CD4-positive, alpha-beta T cell (primary cell): ENCODE measurements around the gene FKBP2. TPM values are rescaled to one million over a fixed set of nuclear protein-coding genes. Genes with fewer than 3 reads are reported as not detected.

Source experiments
- ATAC-seq: fragments of 200-7000 bp; cut with Tn5 transposase; one replicate; pipeline ENCODE4 v1.10.0; 2022; ENCODE audit warnings: mild to moderate bottlenecking; ENCODE audit not compliant: poor library complexity
- CTCF ChIA-PET: fragments of 350-600 bp; sonication (Branson Sonifier 250); formaldehyde crosslinking; loops from one replicate; lab custom pipeline; 2021; ENCODE audit warnings: antibody characterized with exemption, inconsistent platforms; lab: Charles Lee
- POLR2A ChIA-PET: fragments of 350-600 bp; sonication (Branson Sonifier 250); formaldehyde crosslinking; loops from one replicate; lab custom pipeline; 2021; ENCODE audit warnings: antibody characterized with exemption, inconsistent platforms; lab: Charles Lee
- DNase-seq, 14 experiments: peaks; one replicate each; pipeline ENCODE4 v3.0.0-alpha.2; 2013 to 2020; ENCODE audit warnings: mixed read lengths in 2 of 14
- H3K27ac ChIP-seq, 2 donors: one replicate each; pipeline versions ENCODE4 v1.5.1 to v1.7.0; 2013; ENCODE audit warnings: low read length in 2 of 2, low read depth in 1 of 2, mild to moderate bottlenecking in 1 of 2
- H3K27me3 ChIP-seq, 2 experiments: 1 replicate in 1 of 2; 2 replicates in 1 of 2; pipeline versions ENCODE4 v1.6.1 to v1.7.0; 2013; ENCODE audit warnings: low read length in 2 of 2, control low read depth in 1 of 2, mild to moderate bottlenecking in 1 of 2, moderate library complexity in 1 of 2; ENCODE audit not compliant: insufficient read depth in 2 of 2, control insufficient read depth in 1 of 2
- H3K36me3 ChIP-seq: one replicate; pipeline ENCODE4 v1.6.1; 2013; ENCODE audit warnings: low read length, control low read depth; ENCODE audit not compliant: insufficient read depth
- H3K4me1 ChIP-seq: one replicate; pipeline ENCODE4 v1.6.1; 2013; ENCODE audit warnings: low read length, control low read depth; ENCODE audit not compliant: insufficient read depth
- H3K4me3 ChIP-seq: one replicate; pipeline ENCODE4 v1.5.1; 2013; ENCODE audit warnings: mild to moderate bottlenecking, low read length, moderate library complexity
- H3K9me3 ChIP-seq, 2 experiments: 1 replicate in 1 of 2; 2 replicates in 1 of 2; pipeline versions ENCODE4 v1.6.1 to v1.7.0; 2013; ENCODE audit warnings: low read length in 2 of 2, mild to moderate bottlenecking in 2 of 2, control low read depth in 1 of 2, moderate library complexity in 1 of 2; ENCODE audit not compliant: control insufficient read depth in 1 of 2, insufficient read depth in 1 of 2
- H3K27ac Mint-ChIP-seq: one replicate; pipeline ENCODE4 v1.8.0; 2020; ENCODE audit warnings: mixed read lengths
- H3K27me3 Mint-ChIP-seq: one replicate; pipeline ENCODE4 v1.8.0; 2021; ENCODE audit warnings: mixed read lengths
- H3K36me3 Mint-ChIP-seq: one replicate; pipeline ENCODE4 v1.8.0; 2021; ENCODE audit warnings: low read depth, mixed read lengths
- H3K4me1 Mint-ChIP-seq: one replicate; pipeline ENCODE4 v1.8.0; 2021; ENCODE audit warnings: low read depth, mixed read lengths
- H3K4me3 Mint-ChIP-seq: one replicate; pipeline ENCODE4 v1.8.0; 2020; ENCODE audit warnings: mild to moderate bottlenecking, mixed read lengths
- H3K9me3 Mint-ChIP-seq: one replicate; pipeline ENCODE4 v1.8.0; 2020; ENCODE audit warnings: mixed read lengths
- intact Hi-C, 2 experiments: fragments of 100-400 bp; cut with DNase I in 1 of 2; cut with micrococcal nuclease in 1 of 2; formaldehyde crosslinking; loops; one replicate each; pipeline versions ENCODE4 v1.15.1 to v1.9.0; 2023 to 2025; cut with DNase I, micrococcal nuclease
- total RNA-seq, 174 experiments: library from RNA in 2 of 174; stranded (reverse) in 2 of 174; gene quantifications; one replicate each; pipeline ENCODE4 v1.2.3 and lab custom pipeline; 2021 to 2026
- TF ChIP-seq, protein P1 (sequence below): fragments of 200-600 bp; IDR thresholded peaks from one replicate; pipeline ENCODE4 v1.8.0; 2022; ENCODE audit warnings: antibody characterized with exemption, mild to moderate bottlenecking

Gene FKBP2
- total RNA-seq, 2 experiments from 2014 or later: 11.2 to 14.6 TPM

- H3K4me3 Mint-ChIP-seq: no peak overlapping the region
- peaks cover 7% of the 10 kb centered on the region for H3K4me1 ChIP-seq
- DNase-seq: no peak
- H3K36me3 ChIP-seq: peaks cover 21% of the 10 kb centered on the region
- H3K27me3 ChIP-seq: no peaks in the 10 kb centered on the region
- TF ChIP-seq, protein P1, sequence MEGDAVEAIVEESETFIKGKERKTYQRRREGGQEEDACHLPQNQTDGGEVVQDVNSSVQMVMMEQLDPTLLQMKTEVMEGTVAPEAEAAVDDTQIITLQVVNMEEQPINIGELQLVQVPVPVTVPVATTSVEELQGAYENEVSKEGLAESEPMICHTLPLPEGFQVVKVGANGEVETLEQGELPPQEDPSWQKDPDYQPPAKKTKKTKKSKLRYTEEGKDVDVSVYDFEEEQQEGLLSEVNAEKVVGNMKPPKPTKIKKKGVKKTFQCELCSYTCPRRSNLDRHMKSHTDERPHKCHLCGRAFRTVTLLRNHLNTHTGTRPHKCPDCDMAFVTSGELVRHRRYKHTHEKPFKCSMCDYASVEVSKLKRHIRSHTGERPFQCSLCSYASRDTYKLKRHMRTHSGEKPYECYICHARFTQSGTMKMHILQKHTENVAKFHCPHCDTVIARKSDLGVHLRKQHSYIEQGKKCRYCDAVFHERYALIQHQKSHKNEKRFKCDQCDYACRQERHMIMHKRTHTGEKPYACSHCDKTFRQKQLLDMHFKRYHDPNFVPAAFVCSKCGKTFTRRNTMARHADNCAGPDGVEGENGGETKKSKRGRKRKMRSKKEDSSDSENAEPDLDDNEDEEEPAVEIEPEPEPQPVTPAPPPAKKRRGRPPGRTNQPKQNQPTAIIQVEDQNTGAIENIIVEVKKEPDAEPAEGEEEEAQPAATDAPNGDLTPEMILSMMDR: no peak
- intact Hi-C loops: no loop called here
- ATAC-seq: no peak
- POLR2A ChIA-PET: no interaction called here
- no peaks in the 10 kb centered on the region for H3K9me3 Mint-ChIP-seq
- no peaks in the 10 kb centered on the region for H3K4me1 Mint-ChIP-seq
- peaks cover 13% of the 10 kb centered on the region for H3K36me3 Mint-ChIP-seq
- no peaks in the 10 kb centered on the region for H3K27me3 Mint-ChIP-seq
- CTCF ChIA-PET: interaction anchor here (1.1 kb wide), 1 partner anchor 57 kb away, joined by 4 read pairs; no protein-coding TSS in a partner anchor
- H3K27ac Mint-ChIP-seq: no peak overlapping the region
- no peak overlapping the region for H3K4me3 ChIP-seq
- H3K27ac ChIP-seq: no peak overlapping the region
- H3K9me3 ChIP-seq: no peaks in the 10 kb centered on the region
Measured at GRCh38 chr11:64261556-64262080, 20.7 kb downstream of the FKBP2 start.

DNA sequence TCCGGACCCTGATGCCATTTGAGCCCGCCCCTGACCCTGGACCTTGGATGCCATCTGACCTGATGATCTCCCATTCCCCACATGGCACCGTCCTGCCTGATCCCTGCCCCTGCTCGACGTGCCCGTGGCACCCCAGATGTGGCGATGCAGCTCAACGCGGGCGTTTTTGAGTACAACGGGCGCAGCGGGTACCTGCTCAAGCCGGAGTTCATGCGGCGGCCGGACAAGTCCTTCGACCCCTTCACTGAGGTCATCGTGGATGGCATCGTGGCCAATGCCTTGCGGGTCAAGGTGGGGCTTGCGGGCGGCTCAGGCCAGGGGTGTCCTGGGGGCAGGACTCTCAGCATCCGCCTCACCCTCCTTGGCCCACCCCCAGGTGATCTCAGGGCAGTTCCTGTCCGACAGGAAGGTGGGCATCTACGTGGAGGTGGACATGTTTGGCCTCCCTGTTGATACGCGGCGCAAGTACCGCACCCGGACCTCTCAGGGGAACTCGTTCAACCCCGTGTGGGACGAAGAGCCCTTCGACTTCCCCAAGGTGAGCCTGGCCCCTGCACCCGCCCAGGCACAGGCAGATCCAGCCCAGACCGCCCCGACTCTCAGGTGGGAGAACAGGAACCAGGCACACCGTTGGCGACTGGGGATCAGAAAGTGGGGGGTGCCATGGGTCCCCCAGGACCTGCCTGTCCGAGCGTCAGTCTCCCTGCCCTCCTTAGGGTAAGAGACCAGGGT, 21.5 kb downstream of the FKBP2 start:
- intact Hi-C loops: no loop called here
- ATAC-seq: no peak
- H3K4me1 Mint-ChIP-seq: no peaks in the 10 kb centered on the region

DNA sequence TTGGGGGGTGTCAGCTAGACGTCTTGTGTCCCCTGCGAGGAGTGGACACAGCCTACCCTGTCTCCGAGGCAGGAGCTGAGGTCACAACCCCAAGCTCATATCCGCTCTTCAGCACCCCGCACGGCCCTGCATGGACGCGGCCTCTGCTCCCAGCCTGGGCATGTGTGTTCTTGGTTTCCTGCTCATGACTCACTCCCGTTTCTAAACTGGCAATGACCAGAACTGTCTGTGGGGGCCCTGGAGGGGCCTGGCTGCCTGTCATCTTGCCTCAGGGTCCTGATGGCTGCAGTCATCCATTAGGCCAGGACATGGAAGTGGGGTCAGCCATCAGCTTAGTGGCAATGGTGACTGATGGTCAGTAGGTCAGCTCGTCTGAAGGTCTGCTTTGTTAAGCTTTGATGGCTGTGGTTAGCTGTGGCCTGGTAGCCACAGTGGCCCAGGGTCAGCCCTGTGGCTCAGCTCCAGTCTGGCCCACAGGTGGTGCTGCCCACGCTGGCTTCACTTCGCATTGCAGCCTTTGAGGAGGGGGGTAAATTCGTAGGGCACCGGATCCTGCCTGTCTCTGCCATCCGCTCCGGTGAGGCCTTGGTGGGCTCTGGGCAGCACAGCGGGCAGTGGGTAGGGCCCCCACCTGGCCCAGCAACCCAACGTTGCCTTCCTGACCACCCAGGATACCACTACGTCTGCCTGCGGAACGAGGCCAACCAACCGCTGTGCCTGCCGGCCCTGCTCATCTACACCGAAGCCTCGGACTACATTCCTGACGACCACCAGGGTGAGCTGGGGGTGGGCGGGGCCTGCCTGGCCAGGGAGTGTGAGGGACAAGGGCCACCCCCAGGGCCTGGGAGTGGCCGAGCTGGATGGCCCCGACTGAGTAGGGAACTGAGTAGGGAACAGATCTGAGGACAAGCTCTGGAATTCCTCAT, 22.4 kb downstream of the FKBP2 start:
- H3K27me3 ChIP-seq: no peaks in the 10 kb centered on the region
- H3K36me3 ChIP-seq: peaks cover 18% of the 10 kb centered on the region
- Mint-ChIP-seq H3K27me3 (no peaks in the 10 kb centered on the region), H3K4me1 (peaks cover 4% of the 10 kb centered on the region), H3K27ac (no peak overlapping the region), H3K36me3 (peaks cover 6% of the 10 kb centered on the region), H3K9me3 (no peaks in the 10 kb centered on the region), H3K4me3 (no peak overlapping the region)
- TF ChIP-seq, protein P1: no peak
- no peak for DNase-seq
- H3K9me3 ChIP-seq: no peaks in the 10 kb centered on the region
- H3K27ac ChIP-seq: no peak overlapping the region
- peaks cover 16% of the 10 kb centered on the region for H3K4me1 ChIP-seq
- no peak for ATAC-seq
- CTCF ChIA-PET: interaction anchor here (1.5 kb wide), 1 partner anchor 38 kb away, joined by 5 read pairs; no protein-coding TSS in a partner anchor
- intact Hi-C loops: no loop called here
- POLR2A ChIA-PET: interaction anchor here (0.9 to 1.0 kb wide), 2 partner anchors 22 to 58 kb away, joined by 3 read pairs; partner anchors contain the start of gene BAD
- H3K4me3 ChIP-seq: no peak overlapping the region

More for the DNA sequence above, 21.5 kb downstream of the FKBP2 start:
- Histone ChIP-seq H3K9me3 (no peaks in the 10 kb centered on the region), H3K4me1 (peaks cover 7% of the 10 kb centered on the region), H3K4me3 (no peak overlapping the region), H3K27ac (no peak overlapping the region), H3K27me3 (no peaks in the 10 kb centered on the region), H3K36me3 (peaks cover 20% of the 10 kb centered on the region)
- H3K27ac Mint-ChIP-seq: no peak overlapping the region
- H3K27me3 Mint-ChIP-seq: no peaks in the 10 kb centered on the region
- H3K36me3 Mint-ChIP-seq: peaks cover 13% of the 10 kb centered on the region
- ChIA-PET POLR2A (interaction anchor here (0.9 to 1.0 kb wide), 2 partner anchors 22 to 57 kb away, joined by 3 read pairs; partner anchors contain the start of gene BAD), CTCF (interaction anchor here (1.5 kb wide), 1 partner anchor 38 kb away, joined by 5 read pairs; no protein-coding TSS in a partner anchor)
- H3K9me3 Mint-ChIP-seq: no peaks in the 10 kb centered on the region
- TF ChIP-seq, protein P1: no peak
- no peak overlapping the region for H3K4me3 Mint-ChIP-seq
- no peak for DNase-seq
